Measurements from ENCODE around the gene ZNHIT3. TPM values are rescaled to one million over a fixed set of nuclear protein-coding genes. Genes with fewer than 3 reads are reported as not detected.
"Not testable (repeated sequence)": the region's sequence is repeated elsewhere in the genome, so short reads cannot be mapped to it uniquely, and the experiment has no call there.

The ZNHIT3 gene
- total and polyA plus RNA-seq, 3 donors from 2014 or later: 45.8 to 123 (median 46.0) TPM

DNA sequence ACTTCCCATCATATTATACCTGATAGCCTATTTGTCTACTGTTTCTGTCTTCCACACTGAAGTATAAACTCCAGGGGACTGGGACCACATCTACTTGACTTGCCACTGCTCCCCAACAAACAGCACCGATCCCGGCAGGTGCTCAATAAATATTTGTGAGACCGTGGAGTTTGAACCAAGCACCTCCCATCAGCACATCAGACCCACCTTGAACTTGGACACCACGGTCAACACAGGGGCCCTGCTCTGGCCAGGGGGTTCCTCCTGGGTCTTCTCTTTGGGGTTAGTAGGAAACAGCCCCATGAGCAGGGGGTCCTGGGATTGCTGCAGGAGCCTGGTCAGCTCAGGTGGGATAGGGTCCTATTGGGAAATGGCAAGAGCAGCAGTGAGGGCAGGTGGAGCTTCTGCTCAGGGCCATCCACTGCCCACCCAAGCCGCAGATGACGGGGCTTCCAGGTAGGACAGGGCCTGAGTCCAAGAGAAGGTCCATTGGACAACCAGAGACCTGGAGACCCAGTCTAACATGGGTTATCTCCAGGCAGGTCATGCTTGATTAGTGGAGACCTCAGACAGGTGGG, 19.9 kb downstream of the ZNHIT3 start:
- H3K36me3 ChIP-seq (ENCODE audit: low read depth, missing control alignments): no peaks in the 10 kb centered on the region
- no peak overlapping the region for H3K4me3 ChIP-seq
- H3K27me3 ChIP-seq: no peaks in the 10 kb centered on the region
- H3K27ac ChIP-seq: no peak overlapping the region
- WGBS, 2 donors: 75 to 78% methylated on average over 5 to 6 of the region's 6 CpGs
- no peak for TF ChIP-seq POLR2A (IDR thresholded peaks at IDR 0.05)
- TF ChIP-seq, protein P1, sequence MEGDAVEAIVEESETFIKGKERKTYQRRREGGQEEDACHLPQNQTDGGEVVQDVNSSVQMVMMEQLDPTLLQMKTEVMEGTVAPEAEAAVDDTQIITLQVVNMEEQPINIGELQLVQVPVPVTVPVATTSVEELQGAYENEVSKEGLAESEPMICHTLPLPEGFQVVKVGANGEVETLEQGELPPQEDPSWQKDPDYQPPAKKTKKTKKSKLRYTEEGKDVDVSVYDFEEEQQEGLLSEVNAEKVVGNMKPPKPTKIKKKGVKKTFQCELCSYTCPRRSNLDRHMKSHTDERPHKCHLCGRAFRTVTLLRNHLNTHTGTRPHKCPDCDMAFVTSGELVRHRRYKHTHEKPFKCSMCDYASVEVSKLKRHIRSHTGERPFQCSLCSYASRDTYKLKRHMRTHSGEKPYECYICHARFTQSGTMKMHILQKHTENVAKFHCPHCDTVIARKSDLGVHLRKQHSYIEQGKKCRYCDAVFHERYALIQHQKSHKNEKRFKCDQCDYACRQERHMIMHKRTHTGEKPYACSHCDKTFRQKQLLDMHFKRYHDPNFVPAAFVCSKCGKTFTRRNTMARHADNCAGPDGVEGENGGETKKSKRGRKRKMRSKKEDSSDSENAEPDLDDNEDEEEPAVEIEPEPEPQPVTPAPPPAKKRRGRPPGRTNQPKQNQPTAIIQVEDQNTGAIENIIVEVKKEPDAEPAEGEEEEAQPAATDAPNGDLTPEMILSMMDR (IDR thresholded peaks at IDR 0.05): no peak
- DNase-seq: no peak
- H3K9me3 ChIP-seq: no peaks in the 10 kb centered on the region
- intact Hi-C loops (cut with DNase I; ENCODE audit: low total_unique reads): no loop called here
- no peaks in the 10 kb centered on the region for H3K4me1 ChIP-seq

GRCh38 chr17:36506831-36507230, 20.4 kb downstream of the ZNHIT3 start:
- intact Hi-C loops (cut with DNase I; ENCODE audit: low total_unique reads): no loop called here
- H3K27ac ChIP-seq: no peak overlapping the region
- DNase-seq: no peak
- no peaks in the 10 kb centered on the region for H3K36me3 ChIP-seq (ENCODE audit: low read depth, missing control alignments)
- no peaks in the 10 kb centered on the region for H3K4me1 ChIP-seq
- H3K27me3 ChIP-seq: no peaks in the 10 kb centered on the region
- no peak overlapping the region for H3K4me3 ChIP-seq
- 98 to 100% methylated on average over 1 to 11 of the region's 11 CpGs for WGBS, 2 donors
- no peak for TF ChIP-seq POLR2A (IDR thresholded peaks at IDR 0.05)
- TF ChIP-seq, protein P1 (IDR thresholded peaks at IDR 0.05): no peak
- no peaks in the 10 kb centered on the region for H3K9me3 ChIP-seq

DNA sequence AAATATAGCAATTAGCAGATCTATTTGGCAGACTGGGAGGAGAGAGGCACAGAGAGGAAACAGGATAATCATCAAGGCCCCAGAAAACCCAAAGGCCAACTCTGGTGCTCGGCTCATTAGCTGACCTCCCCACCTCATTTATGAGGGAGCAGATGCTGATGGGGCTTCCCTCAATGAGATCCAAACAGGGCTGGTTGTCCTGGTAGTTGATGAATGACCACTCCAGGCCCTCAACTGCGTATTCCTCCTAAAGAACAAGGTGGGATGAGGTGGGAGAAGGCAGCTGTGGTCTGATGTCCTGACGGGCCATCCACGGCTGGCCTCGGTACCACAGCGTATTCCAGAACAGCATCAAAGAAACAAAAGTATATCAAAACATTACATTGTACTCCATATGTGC, 20.8 kb downstream of the ZNHIT3 start:
- TF ChIP-seq POLR2A (IDR thresholded peaks at IDR 0.05): no peak
- TF ChIP-seq, protein P1 (IDR thresholded peaks at IDR 0.05): no peak
- Histone ChIP-seq H3K4me1 (no peaks in the 10 kb centered on the region), H3K4me3 (no peak overlapping the region), H3K36me3 (ENCODE audit: low read depth, missing control alignments) (no peaks in the 10 kb centered on the region), H3K27me3 (no peaks in the 10 kb centered on the region), H3K9me3 (no peaks in the 10 kb centered on the region), H3K27ac (no peak overlapping the region)
- intact Hi-C loops (cut with DNase I; ENCODE audit: low total_unique reads): no loop called here
- 94 to 95% methylated on average over 6 of the region's 6 CpGs for WGBS, 2 donors
- DNase-seq: no peak

DNA sequence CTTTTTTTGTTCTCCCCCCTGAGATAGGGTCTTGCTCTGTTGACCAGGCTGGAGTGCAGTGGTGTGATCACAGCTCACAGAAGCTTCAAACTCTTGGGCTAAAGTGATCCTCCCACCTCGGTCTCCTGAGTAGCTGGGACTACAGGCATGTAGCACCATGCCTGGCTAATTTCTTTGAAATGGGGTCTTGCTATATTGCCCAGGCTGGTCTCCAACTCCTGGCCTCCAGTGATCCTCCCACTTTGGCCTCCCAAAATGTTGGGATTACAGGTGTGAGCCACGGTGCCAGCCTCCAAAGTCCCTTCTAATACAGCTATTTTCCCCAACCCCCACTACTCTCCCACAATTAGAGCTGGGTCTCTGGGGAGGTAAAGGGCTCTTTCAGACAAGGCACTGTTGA, 22.0 kb downstream of the ZNHIT3 start:
- H3K36me3 ChIP-seq (ENCODE audit: low read depth, missing control alignments); H3K4me3 ChIP-seq; DNase-seq; H3K4me1 ChIP-seq; H3K9me3 ChIP-seq; H3K27me3 ChIP-seq; intact Hi-C loops (cut with DNase I; ENCODE audit: low total_unique reads); H3K27ac ChIP-seq: not testable (repeated sequence)
- WGBS, 2 donors: 88 to 90% methylated on average over 2 of the region's 2 CpGs

- DNase-seq: no peak
- H3K36me3 ChIP-seq (ENCODE audit: low read depth, missing control alignments): no peaks in the 10 kb centered on the region
- no peaks in the 10 kb centered on the region for H3K9me3 ChIP-seq
- H3K4me1 ChIP-seq: no peaks in the 10 kb centered on the region
- H3K27ac ChIP-seq: no peak overlapping the region
- H3K4me3 ChIP-seq: no peak overlapping the region
- TF ChIP-seq POLR2A (IDR thresholded peaks at IDR 0.05): no peak
- TF ChIP-seq, protein P1 (IDR thresholded peaks at IDR 0.05): no peak
- H3K27me3 ChIP-seq: no peaks in the 10 kb centered on the region
- intact Hi-C loops (cut with DNase I; ENCODE audit: low total_unique reads): no loop called here
- 83 to 94% methylated on average over 8 to 9 of the region's 9 CpGs for WGBS, 2 donors
These were observed 22.9 kb downstream of the ZNHIT3 start for GRCh38 chr17:36509272-36509985.

Data from testis (tissue), 3 donors.